ENCODE data around the gene KCNQ1. TPM values are rescaled to one million over a fixed set of nuclear protein-coding genes. Genes with fewer than 3 reads are reported as not detected.

The KCNQ1 gene
- total and polyA plus RNA-seq, 12 donors: 11.0 to 447 (median 320) TPM

DNA sequence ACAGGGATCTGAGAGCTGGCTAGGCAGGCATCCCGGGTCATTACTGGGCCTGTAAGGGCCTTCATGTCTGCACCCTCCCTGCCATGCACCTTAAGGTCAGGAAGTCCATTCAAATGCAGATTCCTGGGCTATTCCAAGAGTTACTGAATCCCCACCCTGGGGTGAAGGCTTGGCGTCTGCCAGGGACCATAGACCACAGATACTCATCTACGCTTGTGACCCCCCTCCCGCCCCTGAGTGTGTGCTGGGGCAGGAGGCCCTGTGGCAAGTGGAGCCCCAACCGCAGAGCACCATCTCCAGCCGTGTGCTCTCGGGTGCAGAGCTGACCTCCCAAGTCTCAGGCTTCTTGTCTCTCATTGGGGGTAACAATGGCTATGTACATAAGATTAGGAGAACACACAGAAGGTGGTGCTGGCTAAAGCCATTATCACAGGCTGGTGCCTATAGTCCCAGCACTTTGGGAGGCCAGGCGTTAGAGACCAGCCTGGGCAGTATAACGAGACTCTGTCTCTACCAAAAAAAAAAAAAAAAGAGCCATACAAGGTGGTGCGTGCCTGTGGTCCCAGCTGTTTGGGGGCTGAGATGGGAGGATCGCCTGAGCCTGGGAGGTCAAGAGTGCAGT, 274.1 kb downstream of the KCNQ1 start:
- Histone ChIP-seq H3K27ac (no peak overlapping the region), H3K27me3 (no peaks in the 10 kb centered on the region), H3K4me1 (replicated peaks in 1 of 2) (no peaks in the 10 kb centered on the region), H3K4me3 (no peak overlapping the region), H3K9me3 (replicated peaks in 1 of 3) (no peaks in the 10 kb centered on the region), H3K36me3 (replicated peaks in 1 of 2) (no peaks in the 10 kb centered on the region)
- intact Hi-C loops (cut with DNase I): loop anchor here in 1 of 2 donors (10.0 kb wide), 1 partner anchor 166 kb away; the partner anchor contains the start of gene CDKN1C
- TF ChIP-seq, protein P1, sequence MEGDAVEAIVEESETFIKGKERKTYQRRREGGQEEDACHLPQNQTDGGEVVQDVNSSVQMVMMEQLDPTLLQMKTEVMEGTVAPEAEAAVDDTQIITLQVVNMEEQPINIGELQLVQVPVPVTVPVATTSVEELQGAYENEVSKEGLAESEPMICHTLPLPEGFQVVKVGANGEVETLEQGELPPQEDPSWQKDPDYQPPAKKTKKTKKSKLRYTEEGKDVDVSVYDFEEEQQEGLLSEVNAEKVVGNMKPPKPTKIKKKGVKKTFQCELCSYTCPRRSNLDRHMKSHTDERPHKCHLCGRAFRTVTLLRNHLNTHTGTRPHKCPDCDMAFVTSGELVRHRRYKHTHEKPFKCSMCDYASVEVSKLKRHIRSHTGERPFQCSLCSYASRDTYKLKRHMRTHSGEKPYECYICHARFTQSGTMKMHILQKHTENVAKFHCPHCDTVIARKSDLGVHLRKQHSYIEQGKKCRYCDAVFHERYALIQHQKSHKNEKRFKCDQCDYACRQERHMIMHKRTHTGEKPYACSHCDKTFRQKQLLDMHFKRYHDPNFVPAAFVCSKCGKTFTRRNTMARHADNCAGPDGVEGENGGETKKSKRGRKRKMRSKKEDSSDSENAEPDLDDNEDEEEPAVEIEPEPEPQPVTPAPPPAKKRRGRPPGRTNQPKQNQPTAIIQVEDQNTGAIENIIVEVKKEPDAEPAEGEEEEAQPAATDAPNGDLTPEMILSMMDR (IDR thresholded peaks at IDR 0.05): no peak
- TF ChIP-seq POLR2A (IDR thresholded peaks at IDR 0.05): no peak
- DNase-seq: no peak
- WGBS, 4 donors: 96 to 99% (median 97%) methylated on average over 8 to 11 of the region's 11 CpGs

DNA sequence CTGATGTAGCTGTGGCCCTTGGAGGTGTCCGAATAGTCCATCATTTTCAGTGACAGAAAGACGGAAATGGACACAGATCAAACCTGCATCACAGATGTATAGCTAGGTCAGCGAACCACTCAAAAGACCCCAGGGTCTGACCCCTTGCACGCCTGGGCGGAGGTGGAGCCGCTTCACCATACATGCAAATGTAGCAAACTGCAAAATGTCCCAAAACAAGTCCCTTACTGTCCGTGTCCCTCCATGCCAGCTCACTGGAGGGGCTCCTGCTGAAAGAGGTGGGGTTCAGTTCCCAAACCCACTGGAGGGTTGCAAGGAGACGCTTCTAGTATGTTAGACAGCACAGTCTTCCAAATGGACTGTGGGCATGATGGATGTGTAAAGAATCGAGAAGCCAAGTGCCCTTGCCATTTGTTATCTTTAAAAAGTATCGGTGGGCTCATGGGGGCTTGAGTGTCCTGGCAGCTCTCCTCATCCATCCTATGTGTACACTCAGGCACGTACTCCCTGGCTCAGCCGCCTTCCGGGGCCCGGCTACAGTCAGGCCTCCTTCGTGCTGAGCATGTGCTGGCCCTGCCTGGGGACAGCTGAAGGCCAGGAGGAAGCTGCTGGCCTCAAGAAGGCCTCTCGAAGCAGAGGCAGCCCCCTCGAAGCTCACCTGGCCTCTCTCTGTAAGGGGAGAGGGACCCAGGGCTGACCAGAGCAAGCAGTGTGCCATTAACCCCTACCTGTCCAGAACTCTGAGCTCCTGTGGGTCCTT, 275.2 kb downstream of the KCNQ1 start:
- no peak for DNase-seq
- Histone ChIP-seq H3K27ac (no peak overlapping the region), H3K27me3 (no peaks in the 10 kb centered on the region), H3K4me3 (no peak overlapping the region), H3K4me1 (replicated peaks in 1 of 2) (no peaks in the 10 kb centered on the region), H3K36me3 (replicated peaks in 1 of 2) (no peaks in the 10 kb centered on the region), H3K9me3 (replicated peaks in 1 of 3) (no peaks in the 10 kb centered on the region)
- 68 to 91% (median 82%) methylated on average over 9 to 17 of the region's 17 CpGs for WGBS, 4 donors
- intact Hi-C loops (cut with DNase I): loop anchor here in 1 of 2 donors (10.0 kb wide), 1 partner anchor 165 kb away; the partner anchor contains the start of gene CDKN1C
- TF ChIP-seq, protein P1 (IDR thresholded peaks at IDR 0.05): no peak

DNA sequence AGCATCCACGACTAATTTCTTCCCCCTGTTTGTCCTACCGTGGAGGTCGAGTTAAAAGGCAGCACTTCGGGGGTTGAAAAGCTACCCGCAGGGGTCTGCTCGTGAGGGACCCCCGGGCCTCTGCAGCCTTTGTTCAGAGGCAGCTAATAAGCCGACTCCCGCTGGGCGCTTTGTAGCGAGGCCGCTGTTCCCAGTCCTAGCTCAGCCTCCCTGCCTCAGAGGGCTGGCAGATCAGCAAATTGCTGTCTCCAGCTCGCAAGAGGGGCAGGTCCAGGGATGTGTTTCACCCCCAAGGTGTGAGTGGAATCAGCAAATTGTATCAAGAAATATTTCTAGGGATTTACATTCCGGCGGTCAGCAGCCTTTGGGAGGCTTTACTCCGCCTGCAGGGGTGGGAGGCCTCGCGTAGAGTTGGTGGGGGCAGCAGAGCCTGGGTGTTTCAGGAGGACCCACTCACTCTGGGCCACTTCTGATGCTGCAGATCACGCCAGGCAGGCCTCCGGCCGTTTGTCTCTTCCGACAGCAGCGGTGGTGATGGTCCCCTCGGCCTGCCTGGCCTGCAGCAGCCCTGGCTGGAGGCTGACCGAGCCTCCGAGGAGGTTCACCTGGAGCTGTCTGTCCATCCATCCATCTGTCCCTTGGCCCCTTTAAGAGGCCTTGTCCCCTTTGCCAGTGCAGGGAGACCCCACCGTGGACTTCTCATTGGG, 276.6 kb downstream of the KCNQ1 start:
- TF ChIP-seq POLR2A (IDR thresholded peaks at IDR 0.05): no peak
- TF ChIP-seq, protein P1 (IDR thresholded peaks at IDR 0.05): no peak
- Histone ChIP-seq H3K9me3 (replicated peaks in 1 of 3) (no peaks in the 10 kb centered on the region), H3K27me3 (no peaks in the 10 kb centered on the region), H3K36me3 (replicated peaks in 1 of 2) (no peaks in the 10 kb centered on the region), H3K4me3 (no peak overlapping the region), H3K4me1 (replicated peaks in 1 of 2) (no peaks in the 10 kb centered on the region), H3K27ac (no peak overlapping the region)
- intact Hi-C loops (cut with DNase I): no loop called here
- 89 to 91% (median 90%) methylated on average over 16 to 27 of the region's 27 CpGs for WGBS, 4 donors
- DNase-seq: no peak

DNA sequence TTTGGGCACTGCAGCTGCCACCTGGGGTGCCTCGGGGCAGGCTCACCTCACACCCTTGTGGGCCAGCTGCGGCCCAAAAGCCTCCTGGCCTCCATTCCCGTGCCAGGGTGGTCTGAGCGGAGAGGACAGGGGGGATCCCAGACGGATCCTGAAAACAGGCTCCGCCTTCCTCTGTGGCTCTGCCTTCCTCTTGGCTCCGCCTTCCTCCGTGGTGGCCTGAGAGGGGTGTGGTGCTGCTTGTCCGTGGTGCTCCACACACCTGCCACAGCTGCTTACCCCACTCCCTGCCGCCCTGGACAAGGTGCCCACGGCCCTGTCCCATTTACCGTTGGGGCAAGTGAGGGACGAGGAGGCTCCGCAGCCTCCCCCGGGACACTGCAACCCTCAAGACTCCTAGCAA, 278.1 kb downstream of the KCNQ1 start:
- DNase-seq: no peak
- no peaks in the 10 kb centered on the region for H3K9me3 ChIP-seq (replicated peaks in 1 of 3)
- H3K27ac ChIP-seq: no peak overlapping the region
- H3K36me3 ChIP-seq (replicated peaks in 1 of 2): no peaks in the 10 kb centered on the region
- H3K27me3 ChIP-seq: no peaks in the 10 kb centered on the region
- H3K4me3 ChIP-seq: no peak overlapping the region
- H3K4me1 ChIP-seq (replicated peaks in 1 of 2): no peaks in the 10 kb centered on the region
- 87 to 91% (median 89%) methylated on average over 8 to 15 of the region's 15 CpGs for WGBS, 4 donors
- TF ChIP-seq, protein P1 (IDR thresholded peaks at IDR 0.05): no peak
- TF ChIP-seq POLR2A (IDR thresholded peaks at IDR 0.05): no peak
- intact Hi-C loops (cut with DNase I): no loop called here

All from adrenal gland (tissue), 12 donors.